Ovary (tissue), 3 donors: ENCODE data around the gene GPR137B.

ENCODE experiments used
- EP300 ChIP-seq: sonication (generic); formaldehyde crosslinking; IDR thresholded peaks from one replicate; pipeline ENCODE4 v1.6.1; 2017; ENCODE audit warnings: antibody characterized with exemption
- TF ChIP-seq, protein P1 (sequence below), 3 donors: fragments of 450-650 bp in 2 of 3; fragments of 200-600 bp in 1 of 3; IDR thresholded peaks; one replicate each; pipeline versions ENCODE4 v1.5.1 to v1.8.0; 2016 to 2022; ENCODE audit warnings: antibody characterized with exemption in 3 of 3, mild to moderate bottlenecking in 1 of 3
- donor health status: DM: no; HTN: no; CAD: no.

DNA sequence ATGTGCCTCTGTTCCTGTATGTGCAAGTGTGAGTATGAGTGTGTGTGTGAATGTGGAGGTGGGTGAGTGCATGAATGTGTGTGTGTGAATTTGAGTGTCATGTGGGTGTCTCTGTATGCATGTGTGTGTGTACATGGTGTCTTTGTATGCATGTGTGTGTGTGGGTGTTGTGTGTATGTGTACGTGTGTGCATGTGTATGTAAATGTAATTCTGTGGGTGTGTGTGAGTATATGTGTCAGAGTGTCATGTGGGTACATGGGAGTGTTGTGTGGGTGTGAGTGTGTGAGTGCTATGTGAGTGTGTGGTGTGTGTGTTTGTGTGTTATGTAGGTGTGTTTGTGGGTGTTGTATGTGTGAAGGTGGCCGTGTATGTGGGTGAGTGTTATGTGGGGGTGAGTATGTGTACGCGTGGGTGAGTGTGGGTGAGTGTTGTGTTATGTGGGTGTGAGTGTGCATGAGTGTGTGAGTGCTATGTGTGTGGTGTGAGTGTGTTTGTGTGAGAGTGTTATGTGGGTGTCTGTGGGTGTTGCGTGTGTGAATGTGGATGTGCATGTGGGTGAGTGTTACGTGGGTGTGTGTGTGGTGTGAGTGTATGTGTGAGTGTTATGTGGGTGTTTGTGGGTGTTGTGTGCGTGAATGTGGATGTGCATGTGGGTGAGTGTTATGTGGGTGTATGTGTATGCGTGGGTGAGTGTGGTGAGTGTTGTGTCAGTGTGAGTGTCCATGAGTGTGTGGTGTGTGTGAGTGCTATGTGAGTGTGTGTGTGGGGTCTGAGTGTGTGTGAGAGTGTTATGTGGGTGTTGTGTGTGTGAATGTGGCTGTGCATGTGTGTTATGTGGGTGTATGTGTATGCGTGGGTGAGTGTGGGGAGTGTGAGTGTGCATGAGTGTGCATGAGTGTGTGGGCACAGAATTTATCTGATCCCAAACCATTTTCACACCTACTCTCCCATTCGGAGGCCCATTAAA is 40.8 kb upstream of the GPR137B start:
- TF ChIP-seq, protein P1, sequence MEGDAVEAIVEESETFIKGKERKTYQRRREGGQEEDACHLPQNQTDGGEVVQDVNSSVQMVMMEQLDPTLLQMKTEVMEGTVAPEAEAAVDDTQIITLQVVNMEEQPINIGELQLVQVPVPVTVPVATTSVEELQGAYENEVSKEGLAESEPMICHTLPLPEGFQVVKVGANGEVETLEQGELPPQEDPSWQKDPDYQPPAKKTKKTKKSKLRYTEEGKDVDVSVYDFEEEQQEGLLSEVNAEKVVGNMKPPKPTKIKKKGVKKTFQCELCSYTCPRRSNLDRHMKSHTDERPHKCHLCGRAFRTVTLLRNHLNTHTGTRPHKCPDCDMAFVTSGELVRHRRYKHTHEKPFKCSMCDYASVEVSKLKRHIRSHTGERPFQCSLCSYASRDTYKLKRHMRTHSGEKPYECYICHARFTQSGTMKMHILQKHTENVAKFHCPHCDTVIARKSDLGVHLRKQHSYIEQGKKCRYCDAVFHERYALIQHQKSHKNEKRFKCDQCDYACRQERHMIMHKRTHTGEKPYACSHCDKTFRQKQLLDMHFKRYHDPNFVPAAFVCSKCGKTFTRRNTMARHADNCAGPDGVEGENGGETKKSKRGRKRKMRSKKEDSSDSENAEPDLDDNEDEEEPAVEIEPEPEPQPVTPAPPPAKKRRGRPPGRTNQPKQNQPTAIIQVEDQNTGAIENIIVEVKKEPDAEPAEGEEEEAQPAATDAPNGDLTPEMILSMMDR (IDR thresholded peaks at IDR 0.05): no peak
- no peak for TF ChIP-seq EP300
